GM23338 (cell line): Measurements from ENCODE around the gene GPC6. TPM values are rescaled to one million over a fixed set of nuclear protein-coding genes. Genes with fewer than 3 reads are reported as not detected.

Experiments used
- ATAC-seq: fragments of 200-7000 bp; cut with Tn5 transposase; 3 replicates; pipeline ENCODE4 v1.9.1; 2020
- DNase-seq: peaks from one replicate; pipeline ENCODE4 v3.0.0-alpha.2; 2015; ENCODE audit warnings: low spot score
- H2AFZ ChIP-seq: fragments of 200-600 bp; sonication (generic); 2 replicates; pipeline ENCODE4 v1.8.0; 2016; ENCODE audit warnings: antibody characterized with exemption, mild to moderate bottlenecking, moderate library complexity
- H3F3A ChIP-seq: fragments of 200-600 bp; sonication (generic); replicated peaks from 2 replicates; pipeline ENCODE4 v1.8.0; 2017; ENCODE audit warnings: antibody characterized with exemption, mixed run types, low read depth
- H3K27ac ChIP-seq: fragments of 200-600 bp; sonication (generic); 2 replicates; pipeline ENCODE4 v1.6.1; 2016; ENCODE audit warnings: low read depth
- H3K27me3 ChIP-seq: fragments of 200-600 bp; sonication (generic); 2 replicates; pipeline ENCODE4 v1.8.0; 2016; ENCODE audit warnings: mild to moderate bottlenecking, mixed run types, moderate library complexity; ENCODE audit not compliant: insufficient read depth
- H3K36me3 ChIP-seq: fragments of 200-600 bp; sonication (generic); 2 replicates; pipeline ENCODE4 v1.8.0; 2016; ENCODE audit warnings: mild to moderate bottlenecking; ENCODE audit not compliant: insufficient read depth
- H3K4me1 ChIP-seq: fragments of 200-600 bp; sonication (generic); 2 replicates; pipeline ENCODE4 v1.8.0; 2016; ENCODE audit warnings: mild to moderate bottlenecking, moderate library complexity; ENCODE audit not compliant: insufficient read depth
- H3K4me2 ChIP-seq: fragments of 200-600 bp; sonication (generic); 2 replicates; pipeline ENCODE4 v1.7.1; 2017; ENCODE audit warnings: mixed run types
- H3K4me3 ChIP-seq: fragments of 200-600 bp; sonication (generic); 2 replicates; pipeline ENCODE4 v1.6.1; 2016; ENCODE audit warnings: mixed run types
- H3K79me2 ChIP-seq: fragments of 200-600 bp; sonication (generic); replicated peaks from 2 replicates; pipeline ENCODE4 v1.8.0; 2017; ENCODE audit warnings: mild to moderate bottlenecking; ENCODE audit not compliant: insufficient read depth
- H3K9me2 ChIP-seq: fragments of 200-600 bp; sonication (generic); 2 replicates; pipeline ENCODE4 v1.8.0; 2017; ENCODE audit not compliant: insufficient read depth
- H4K20me1 ChIP-seq: fragments of 200-600 bp; sonication (generic); replicated peaks from 2 replicates; pipeline ENCODE4 v1.8.0; 2017; ENCODE audit warnings: mild to moderate bottlenecking; ENCODE audit not compliant: insufficient read depth
- H3K27ac Mint-ChIP-seq: 2 replicates; pipeline ENCODE4 v1.8.0; 2020; ENCODE audit warnings: inconsistent platforms, mild to moderate bottlenecking, moderate library complexity, mixed read lengths
- H3K27me3 Mint-ChIP-seq: 3 replicates; pipeline ENCODE4 v1.8.0; 2022; ENCODE audit warnings: low read depth, mild to moderate bottlenecking, moderate library complexity, mixed read lengths, inconsistent platforms; ENCODE audit not compliant: insufficient read depth, poor library complexity
- H3K36me3 Mint-ChIP-seq: 3 replicates; pipeline ENCODE4 v1.8.0; 2021; ENCODE audit warnings: low read depth, mild to moderate bottlenecking, inconsistent platforms, moderate library complexity, mixed read lengths
- H3K4me1 Mint-ChIP-seq: 3 replicates; pipeline ENCODE4 v1.8.0; 2020; ENCODE audit warnings: mild to moderate bottlenecking, inconsistent platforms, mixed read lengths
- H3K4me3 Mint-ChIP-seq: 3 replicates; pipeline ENCODE4 v1.8.0; 2021; ENCODE audit warnings: moderate library complexity, mild to moderate bottlenecking, inconsistent platforms, mixed read lengths
- H3K9me3 Mint-ChIP-seq: 3 replicates; pipeline ENCODE4 v1.8.0; 2020; ENCODE audit warnings: moderate library complexity, mild to moderate bottlenecking, inconsistent platforms, mixed read lengths
- CREB1 ChIP-seq: fragments of 250-450 bp; sonication (Bioruptor Pico); IDR thresholded peaks from 2 replicates; pipeline ENCODE4 v1.5.0; 2020; ENCODE audit warnings: low read depth, mild to moderate bottlenecking, moderate library complexity
- EZH2phosphoT487 ChIP-seq: fragments of 200-600 bp; sonication (generic); IDR thresholded peaks from one replicate; pipeline ENCODE4 v1.8.1; 2018; ENCODE audit warnings: antibody characterized with exemption; ENCODE audit not compliant: unreplicated experiment
- JUNB ChIP-seq: IDR thresholded peaks from one replicate; pipeline ENCODE4 v1.6.1; 2016; ENCODE audit warnings: antibody characterized with exemption; ENCODE audit not compliant: unreplicated experiment
- NANOG ChIP-seq: IDR thresholded peaks from 2 replicates; pipeline ENCODE4 v1.6.1; 2016; ENCODE audit warnings: antibody characterized with exemption, borderline replicate concordance
- POLR2AphosphoS5 ChIP-seq: IDR thresholded peaks from 2 replicates; pipeline ENCODE4 v1.6.1; 2016; ENCODE audit warnings: antibody characterized with exemption, low read depth
- STAT1 ChIP-seq: IDR thresholded peaks from one replicate; pipeline ENCODE4 v1.6.1; 2016; ENCODE audit warnings: antibody characterized with exemption; ENCODE audit not compliant: unreplicated experiment
- ZNF114 ChIP-seq: fragments of 250-450 bp; sonication (Bioruptor Pico); IDR thresholded peaks from 2 replicates; pipeline ENCODE4 v1.5.0; 2020; ENCODE audit warnings: mild to moderate bottlenecking, moderate library complexity
- ZNF331 ChIP-seq: fragments of 250-450 bp; sonication (Bioruptor Pico); IDR thresholded peaks from 2 replicates; pipeline ENCODE4 v1.5.0; 2020; ENCODE audit warnings: low read depth, mild to moderate bottlenecking, moderate library complexity
- polyA plus RNA-seq: library from polyadenylated mRNA; unstranded; fragments of >200 nt; fragmentation: Nextera tagmentation; extraction: Ambion mirVana; gene quantifications from 2 replicates; pipeline ENCODE4 v1.2.1, GENCODE V29; 2016
- total RNA-seq: library from RNA; depleted of rRNA; stranded (reverse); fragments of >200 nt; shearing (Covaris generic); gene quantifications from 2 replicates; pipeline ENCODE4 v1.2.3, GENCODE V29; 2014
- TF ChIP-seq, protein P1 (sequence below), 2 experiments: fragments of 200-600 bp in 1 of 2; sonication (generic) in 1 of 2; conservative IDR thresholded peaks; 2 replicates each; pipeline versions ENCODE4 v1.5.1 to v1.6.1; 2016 to 2017; ENCODE audit warnings: antibody characterized with exemption in 2 of 2, low read depth in 2 of 2, mild to moderate bottlenecking in 2 of 2, moderate library complexity in 1 of 2
- TF ChIP-seq, protein P2 (sequence below): IDR thresholded peaks from 2 replicates; pipeline ENCODE4 v1.6.1; 2016; ENCODE audit warnings: antibody characterized with exemption
- TF ChIP-seq, protein P3 (sequence below): IDR thresholded peaks from one replicate; pipeline ENCODE4 v1.6.1; 2018; ENCODE audit warnings: antibody characterized with exemption; ENCODE audit not compliant: unreplicated experiment
- TF ChIP-seq, protein P4 (sequence below): fragments of 250-450 bp; sonication (Bioruptor Pico); IDR thresholded peaks from 2 replicates; pipeline ENCODE4 v1.5.0; 2020; ENCODE audit warnings: mild to moderate bottlenecking, moderate library complexity

Gene GPC6
- total and polyA plus RNA-seq, 2 experiments from 2014 or later, result 6.4 to 28.6 TPM

DNA sequence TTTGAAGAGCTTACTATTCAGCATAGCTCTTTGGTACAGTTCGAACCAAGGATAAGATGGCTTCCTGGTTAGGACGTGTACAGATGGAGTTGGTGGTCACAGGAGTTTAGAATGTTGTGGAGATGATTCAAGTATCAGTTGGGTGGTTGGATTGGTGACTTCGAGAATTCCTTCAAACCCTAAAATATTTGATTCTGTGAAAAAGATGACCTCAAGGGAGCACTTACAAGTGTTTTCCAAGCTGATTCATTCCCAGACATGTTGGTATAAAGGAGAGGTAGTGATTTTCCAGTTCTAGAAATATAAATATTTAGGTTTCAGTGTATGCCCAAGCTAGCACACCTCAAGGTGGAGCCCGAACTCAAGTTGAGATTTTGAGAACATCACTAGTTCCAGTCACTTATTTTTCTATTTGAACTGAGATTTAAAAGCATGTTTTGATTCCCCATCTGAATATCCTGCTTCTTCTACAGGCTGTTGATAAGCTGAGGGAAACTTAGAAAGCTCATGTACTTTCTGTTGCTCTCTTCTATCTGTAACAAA lies 946.8 kb downstream of the GPC6 start:
- H4K20me1 ChIP-seq, result no peaks in the 10 kb centered on the region
- no peak overlapping the region for H2AFZ ChIP-seq
- H3K79me2 ChIP-seq, result no peaks in the 10 kb centered on the region
- H3K36me3 ChIP-seq, result no peaks in the 10 kb centered on the region
- TF ChIP-seq NANOG (no peak), POLR2AphosphoS5 (no peak), ZNF331 (no peak), JUNB (no peak), CREB1 (no peak), STAT1 (no peak), EZH2phosphoT487 (no peak), ZNF114 (CRISPR knock-in tag) (no peak)
- TF ChIP-seq, protein P1, sequence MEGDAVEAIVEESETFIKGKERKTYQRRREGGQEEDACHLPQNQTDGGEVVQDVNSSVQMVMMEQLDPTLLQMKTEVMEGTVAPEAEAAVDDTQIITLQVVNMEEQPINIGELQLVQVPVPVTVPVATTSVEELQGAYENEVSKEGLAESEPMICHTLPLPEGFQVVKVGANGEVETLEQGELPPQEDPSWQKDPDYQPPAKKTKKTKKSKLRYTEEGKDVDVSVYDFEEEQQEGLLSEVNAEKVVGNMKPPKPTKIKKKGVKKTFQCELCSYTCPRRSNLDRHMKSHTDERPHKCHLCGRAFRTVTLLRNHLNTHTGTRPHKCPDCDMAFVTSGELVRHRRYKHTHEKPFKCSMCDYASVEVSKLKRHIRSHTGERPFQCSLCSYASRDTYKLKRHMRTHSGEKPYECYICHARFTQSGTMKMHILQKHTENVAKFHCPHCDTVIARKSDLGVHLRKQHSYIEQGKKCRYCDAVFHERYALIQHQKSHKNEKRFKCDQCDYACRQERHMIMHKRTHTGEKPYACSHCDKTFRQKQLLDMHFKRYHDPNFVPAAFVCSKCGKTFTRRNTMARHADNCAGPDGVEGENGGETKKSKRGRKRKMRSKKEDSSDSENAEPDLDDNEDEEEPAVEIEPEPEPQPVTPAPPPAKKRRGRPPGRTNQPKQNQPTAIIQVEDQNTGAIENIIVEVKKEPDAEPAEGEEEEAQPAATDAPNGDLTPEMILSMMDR (conservative IDR thresholded peaks at IDR 0.05; ENCODE audit: low read depth in 2 of 2), result no peak
- TF ChIP-seq, protein P2, sequence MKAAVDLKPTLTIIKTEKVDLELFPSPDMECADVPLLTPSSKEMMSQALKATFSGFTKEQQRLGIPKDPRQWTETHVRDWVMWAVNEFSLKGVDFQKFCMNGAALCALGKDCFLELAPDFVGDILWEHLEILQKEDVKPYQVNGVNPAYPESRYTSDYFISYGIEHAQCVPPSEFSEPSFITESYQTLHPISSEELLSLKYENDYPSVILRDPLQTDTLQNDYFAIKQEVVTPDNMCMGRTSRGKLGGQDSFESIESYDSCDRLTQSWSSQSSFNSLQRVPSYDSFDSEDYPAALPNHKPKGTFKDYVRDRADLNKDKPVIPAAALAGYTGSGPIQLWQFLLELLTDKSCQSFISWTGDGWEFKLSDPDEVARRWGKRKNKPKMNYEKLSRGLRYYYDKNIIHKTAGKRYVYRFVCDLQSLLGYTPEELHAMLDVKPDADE, result no peak
- TF ChIP-seq, protein P3, sequence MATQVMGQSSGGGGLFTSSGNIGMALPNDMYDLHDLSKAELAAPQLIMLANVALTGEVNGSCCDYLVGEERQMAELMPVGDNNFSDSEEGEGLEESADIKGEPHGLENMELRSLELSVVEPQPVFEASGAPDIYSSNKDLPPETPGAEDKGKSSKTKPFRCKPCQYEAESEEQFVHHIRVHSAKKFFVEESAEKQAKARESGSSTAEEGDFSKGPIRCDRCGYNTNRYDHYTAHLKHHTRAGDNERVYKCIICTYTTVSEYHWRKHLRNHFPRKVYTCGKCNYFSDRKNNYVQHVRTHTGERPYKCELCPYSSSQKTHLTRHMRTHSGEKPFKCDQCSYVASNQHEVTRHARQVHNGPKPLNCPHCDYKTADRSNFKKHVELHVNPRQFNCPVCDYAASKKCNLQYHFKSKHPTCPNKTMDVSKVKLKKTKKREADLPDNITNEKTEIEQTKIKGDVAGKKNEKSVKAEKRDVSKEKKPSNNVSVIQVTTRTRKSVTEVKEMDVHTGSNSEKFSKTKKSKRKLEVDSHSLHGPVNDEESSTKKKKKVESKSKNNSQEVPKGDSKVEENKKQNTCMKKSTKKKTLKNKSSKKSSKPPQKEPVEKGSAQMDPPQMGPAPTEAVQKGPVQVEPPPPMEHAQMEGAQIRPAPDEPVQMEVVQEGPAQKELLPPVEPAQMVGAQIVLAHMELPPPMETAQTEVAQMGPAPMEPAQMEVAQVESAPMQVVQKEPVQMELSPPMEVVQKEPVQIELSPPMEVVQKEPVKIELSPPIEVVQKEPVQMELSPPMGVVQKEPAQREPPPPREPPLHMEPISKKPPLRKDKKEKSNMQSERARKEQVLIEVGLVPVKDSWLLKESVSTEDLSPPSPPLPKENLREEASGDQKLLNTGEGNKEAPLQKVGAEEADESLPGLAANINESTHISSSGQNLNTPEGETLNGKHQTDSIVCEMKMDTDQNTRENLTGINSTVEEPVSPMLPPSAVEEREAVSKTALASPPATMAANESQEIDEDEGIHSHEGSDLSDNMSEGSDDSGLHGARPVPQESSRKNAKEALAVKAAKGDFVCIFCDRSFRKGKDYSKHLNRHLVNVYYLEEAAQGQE, result no peak
- TF ChIP-seq, protein P4, sequence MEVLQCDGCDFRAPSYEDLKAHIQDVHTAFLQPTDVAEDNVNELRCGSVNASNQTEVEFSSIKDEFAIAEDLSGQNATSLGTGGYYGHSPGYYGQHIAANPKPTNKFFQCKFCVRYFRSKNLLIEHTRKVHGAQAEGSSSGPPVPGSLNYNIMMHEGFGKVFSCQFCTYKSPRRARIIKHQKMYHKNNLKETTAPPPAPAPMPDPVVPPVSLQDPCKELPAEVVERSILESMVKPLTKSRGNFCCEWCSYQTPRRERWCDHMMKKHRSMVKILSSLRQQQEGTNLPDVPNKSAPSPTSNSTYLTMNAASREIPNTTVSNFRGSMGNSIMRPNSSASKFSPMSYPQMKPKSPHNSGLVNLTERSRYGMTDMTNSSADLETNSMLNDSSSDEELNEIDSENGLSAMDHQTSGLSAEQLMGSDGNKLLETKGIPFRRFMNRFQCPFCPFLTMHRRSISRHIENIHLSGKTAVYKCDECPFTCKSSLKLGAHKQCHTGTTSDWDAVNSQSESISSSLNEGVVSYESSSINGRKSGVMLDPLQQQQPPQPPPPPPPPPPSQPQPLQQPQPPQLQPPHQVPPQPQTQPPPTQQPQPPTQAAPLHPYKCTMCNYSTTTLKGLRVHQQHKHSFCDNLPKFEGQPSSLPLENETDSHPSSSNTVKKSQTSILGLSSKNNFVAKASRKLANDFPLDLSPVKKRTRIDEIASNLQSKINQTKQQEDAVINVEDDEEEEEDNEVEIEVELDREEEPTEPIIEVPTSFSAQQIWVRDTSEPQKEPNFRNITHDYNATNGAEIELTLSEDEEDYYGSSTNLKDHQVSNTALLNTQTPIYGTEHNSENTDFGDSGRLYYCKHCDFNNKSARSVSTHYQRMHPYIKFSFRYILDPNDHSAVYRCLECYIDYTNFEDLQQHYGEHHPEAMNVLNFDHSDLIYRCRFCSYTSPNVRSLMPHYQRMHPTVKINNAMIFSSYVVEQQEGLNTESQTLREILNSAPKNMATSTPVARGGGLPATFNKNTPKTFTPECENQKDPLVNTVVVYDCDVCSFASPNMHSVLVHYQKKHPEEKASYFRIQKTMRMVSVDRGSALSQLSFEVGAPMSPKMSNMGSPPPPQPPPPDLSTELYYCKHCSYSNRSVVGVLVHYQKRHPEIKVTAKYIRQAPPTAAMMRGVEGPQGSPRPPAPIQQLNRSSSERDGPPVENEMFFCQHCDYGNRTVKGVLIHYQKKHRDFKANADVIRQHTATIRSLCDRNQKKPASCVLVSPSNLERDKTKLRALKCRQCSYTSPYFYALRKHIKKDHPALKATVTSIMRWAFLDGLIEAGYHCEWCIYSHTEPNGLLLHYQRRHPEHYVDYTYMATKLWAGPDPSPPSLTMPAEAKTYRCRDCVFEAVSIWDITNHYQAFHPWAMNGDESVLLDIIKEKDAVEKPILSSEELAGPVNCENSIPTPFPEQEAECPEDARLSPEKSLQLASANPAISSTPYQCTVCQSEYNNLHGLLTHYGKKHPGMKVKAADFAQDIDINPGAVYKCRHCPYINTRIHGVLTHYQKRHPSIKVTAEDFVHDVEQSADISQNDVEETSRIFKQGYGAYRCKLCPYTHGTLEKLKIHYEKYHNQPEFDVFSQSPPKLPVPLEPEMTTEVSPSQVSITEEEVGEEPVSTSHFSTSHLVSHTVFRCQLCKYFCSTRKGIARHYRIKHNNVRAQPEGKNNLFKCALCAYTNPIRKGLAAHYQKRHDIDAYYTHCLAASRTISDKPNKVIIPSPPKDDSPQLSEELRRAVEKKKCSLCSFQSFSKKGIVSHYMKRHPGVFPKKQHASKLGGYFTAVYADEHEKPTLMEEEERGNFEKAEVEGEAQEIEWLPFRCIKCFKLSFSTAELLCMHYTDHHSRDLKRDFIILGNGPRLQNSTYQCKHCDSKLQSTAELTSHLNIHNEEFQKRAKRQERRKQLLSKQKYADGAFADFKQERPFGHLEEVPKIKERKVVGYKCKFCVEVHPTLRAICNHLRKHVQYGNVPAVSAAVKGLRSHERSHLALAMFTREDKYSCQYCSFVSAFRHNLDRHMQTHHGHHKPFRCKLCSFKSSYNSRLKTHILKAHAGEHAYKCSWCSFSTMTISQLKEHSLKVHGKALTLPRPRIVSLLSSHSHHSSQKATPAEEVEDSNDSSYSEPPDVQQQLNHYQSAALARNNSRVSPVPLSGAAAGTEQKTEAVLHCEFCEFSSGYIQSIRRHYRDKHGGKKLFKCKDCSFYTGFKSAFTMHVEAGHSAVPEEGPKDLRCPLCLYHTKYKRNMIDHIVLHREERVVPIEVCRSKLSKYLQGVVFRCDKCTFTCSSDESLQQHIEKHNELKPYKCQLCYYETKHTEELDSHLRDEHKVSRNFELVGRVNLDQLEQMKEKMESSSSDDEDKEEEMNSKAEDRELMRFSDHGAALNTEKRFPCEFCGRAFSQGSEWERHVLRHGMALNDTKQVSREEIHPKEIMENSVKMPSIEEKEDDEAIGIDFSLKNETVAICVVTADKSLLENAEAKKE (CRISPR knock-in tag), result no peak
- ATAC-seq (no peak), DNase-seq (no peak)
- no peak overlapping the region for H3K27ac ChIP-seq
- no peak overlapping the region for H3K27ac Mint-ChIP-seq
- H3K27me3 ChIP-seq, result no peaks in the 10 kb centered on the region
- H3K4me1 ChIP-seq, result peaks cover 20% of the 10 kb centered on the region; the same call in 1 of the 2 replicates
- no peaks in the 10 kb centered on the region for H3F3A ChIP-seq
- no peak overlapping the region for H3K4me3 ChIP-seq
- H3K4me2 ChIP-seq, result no peak overlapping the region
- H3K9me3 Mint-ChIP-seq, result no peaks in the 10 kb centered on the region
- H3K9me2 ChIP-seq, result no peaks in the 10 kb centered on the region
- H3K4me1 Mint-ChIP-seq, result peaks cover 30% of the 10 kb centered on the region
- no peak overlapping the region for H3K4me3 Mint-ChIP-seq
- H3K27me3 Mint-ChIP-seq, result no peaks in the 10 kb centered on the region
- H3K36me3 Mint-ChIP-seq, result no peaks in the 10 kb centered on the region
